ENCODE measurements around the gene OLFM1.

DNA sequence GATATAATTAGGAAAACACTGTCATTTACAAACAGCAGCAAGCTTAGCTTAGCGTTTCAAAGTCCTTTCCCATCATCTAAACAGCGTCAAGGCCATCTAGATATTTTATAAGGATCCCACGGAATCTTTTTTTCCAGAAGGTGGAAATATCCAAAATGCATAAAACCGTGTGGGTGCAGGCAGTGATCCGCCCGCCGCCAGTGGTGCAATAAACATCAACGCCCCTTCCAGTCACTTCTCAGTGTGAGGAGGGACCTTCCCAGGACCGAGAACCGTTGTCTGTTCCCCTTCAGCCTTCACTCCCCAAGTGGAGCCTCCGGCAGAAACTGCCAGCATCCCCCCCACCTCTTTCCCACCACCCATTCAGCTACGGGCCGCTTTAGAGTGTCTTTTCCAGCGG lies 22.9 kb downstream of the OLFM1 start:
- TF ChIP-seq EZH2 (IDR thresholded peaks at IDR 0.05; ENCODE audit: low read length, unreplicated experiment) (no peak), EZH2phosphoT487 (IDR thresholded peaks at IDR 0.05; ENCODE audit: borderline replicate concordance, low read length) (no peak)
- TF ChIP-seq, protein P1, sequence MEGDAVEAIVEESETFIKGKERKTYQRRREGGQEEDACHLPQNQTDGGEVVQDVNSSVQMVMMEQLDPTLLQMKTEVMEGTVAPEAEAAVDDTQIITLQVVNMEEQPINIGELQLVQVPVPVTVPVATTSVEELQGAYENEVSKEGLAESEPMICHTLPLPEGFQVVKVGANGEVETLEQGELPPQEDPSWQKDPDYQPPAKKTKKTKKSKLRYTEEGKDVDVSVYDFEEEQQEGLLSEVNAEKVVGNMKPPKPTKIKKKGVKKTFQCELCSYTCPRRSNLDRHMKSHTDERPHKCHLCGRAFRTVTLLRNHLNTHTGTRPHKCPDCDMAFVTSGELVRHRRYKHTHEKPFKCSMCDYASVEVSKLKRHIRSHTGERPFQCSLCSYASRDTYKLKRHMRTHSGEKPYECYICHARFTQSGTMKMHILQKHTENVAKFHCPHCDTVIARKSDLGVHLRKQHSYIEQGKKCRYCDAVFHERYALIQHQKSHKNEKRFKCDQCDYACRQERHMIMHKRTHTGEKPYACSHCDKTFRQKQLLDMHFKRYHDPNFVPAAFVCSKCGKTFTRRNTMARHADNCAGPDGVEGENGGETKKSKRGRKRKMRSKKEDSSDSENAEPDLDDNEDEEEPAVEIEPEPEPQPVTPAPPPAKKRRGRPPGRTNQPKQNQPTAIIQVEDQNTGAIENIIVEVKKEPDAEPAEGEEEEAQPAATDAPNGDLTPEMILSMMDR (conservative IDR thresholded peaks at IDR 0.05; ENCODE audit: low read depth, low read length) = no peak

Measured in PC-3 (cell line).